Thoracic aorta (tissue), 2 donors: ENCODE data around the gene PDE4B. TPM values are rescaled to one million over a fixed set of nuclear protein-coding genes. Genes with fewer than 3 reads are reported as not detected.

Experiments
- ATAC-seq: fragments of 150-250 bp; one replicate; pipeline ENCODE4 v1.8.0; 2017; ENCODE audit warnings: low read depth; ENCODE audit not compliant: insufficient number of reproducible peaks, low FRiP score
- DNase-seq: peaks from one replicate; pipeline ENCODE4 v3.0.0-alpha.2; 2020; ENCODE audit warnings: low spot score
- H3K27ac ChIP-seq, 2 donors: fragments of 200-600 bp; sonication (generic); 1 replicate in 1 of 2; 2 replicates in 1 of 2; pipeline ENCODE4 v1.5.1; 2016; ENCODE audit warnings: mild to moderate bottlenecking in 2 of 2, moderate library complexity in 2 of 2
- H3K27me3 ChIP-seq: fragments of 200-600 bp; sonication (generic); replicated peaks from 2 replicates; pipeline ENCODE4 v1.6.0; 2016; ENCODE audit warnings: mild to moderate bottlenecking; ENCODE audit not compliant: insufficient read depth
- H3K36me3 ChIP-seq: fragments of 200-600 bp; sonication (generic); one replicate; pipeline ENCODE4 v1.5.1; 2016
- H3K4me1 ChIP-seq, 2 donors: fragments of 200-600 bp; sonication (generic); 1 replicate in 1 of 2; 2 replicates in 1 of 2; pipeline versions ENCODE4 v1.5.1 to v1.6.0; 2016; ENCODE audit warnings: low read depth in 2 of 2, mild to moderate bottlenecking in 1 of 2; ENCODE audit not compliant: control insufficient read depth in 1 of 2
- H3K4me3 ChIP-seq: fragments of 200-600 bp; sonication (generic); 2 replicates; pipeline ENCODE4 v1.5.1; 2016; ENCODE audit warnings: mild to moderate bottlenecking
- H3K9me3 ChIP-seq: fragments of 200-600 bp; sonication (generic); 2 replicates; pipeline ENCODE4 v1.5.1; 2016
- CTCF ChIP-seq: fragments of 200-600 bp; sonication (generic); IDR thresholded peaks from one replicate; pipeline ENCODE4 v1.5.1; 2019; ENCODE audit warnings: antibody characterized with exemption
- total RNA-seq, 2 donors: library from RNA; depleted of rRNA; stranded (reverse); fragments of >200 nt; gene quantifications; one replicate each; pipeline versions ENCODE4 v1.1.0 to v1.2.3, GENCODE V29; 2016

PDE4B gene
- total RNA-seq, 2 donors from 2014 or later = 29.0 to 42.4 TPM

- no peaks in the 10 kb centered on the region for H3K9me3 ChIP-seq
- no peak for TF ChIP-seq CTCF
- H3K27me3 ChIP-seq = no peaks in the 10 kb centered on the region
- H3K27ac ChIP-seq = no peak overlapping the region
- no peak overlapping the region for H3K4me3 ChIP-seq
- no peaks in the 10 kb centered on the region for H3K4me1 ChIP-seq
- DNase-seq (no peak), ATAC-seq (no peak)
- H3K36me3 ChIP-seq = no peaks in the 10 kb centered on the region
Measured at GRCh38 chr1:65924471-65924870, 131.8 kb downstream of the PDE4B start.

GRCh38 chr1:65938506-65938905 is 145.8 kb downstream of the PDE4B start:
- H3K36me3 ChIP-seq = no peaks in the 10 kb centered on the region
- no peak for ATAC-seq
- no peak overlapping the region for H3K4me3 ChIP-seq
- H3K4me1 ChIP-seq = no peaks in the 10 kb centered on the region
- no peak for DNase-seq
- H3K27ac ChIP-seq = no peak overlapping the region
- no peaks in the 10 kb centered on the region for H3K27me3 ChIP-seq
- no peak for TF ChIP-seq CTCF
- H3K9me3 ChIP-seq = no peaks in the 10 kb centered on the region

GRCh38 chr1:65939191-65939590 is 146.5 kb downstream of the PDE4B start:
- no peak for TF ChIP-seq CTCF
- no peak overlapping the region for H3K27ac ChIP-seq
- H3K4me3 ChIP-seq = no peak overlapping the region
- H3K27me3 ChIP-seq = no peaks in the 10 kb centered on the region
- no peaks in the 10 kb centered on the region for H3K9me3 ChIP-seq
- H3K4me1 ChIP-seq = no peaks in the 10 kb centered on the region
- DNase-seq (no peak), ATAC-seq (no peak)
- H3K36me3 ChIP-seq = no peaks in the 10 kb centered on the region

GRCh38 chr1:65939636-65940035 is 146.9 kb downstream of the PDE4B start:
- TF ChIP-seq CTCF = no peak
- Histone ChIP-seq H3K9me3 (no peaks in the 10 kb centered on the region), H3K27ac (no peak overlapping the region), H3K4me1 (no peaks in the 10 kb centered on the region), H3K27me3 (no peaks in the 10 kb centered on the region), H3K4me3 (no peak overlapping the region), H3K36me3 (no peaks in the 10 kb centered on the region)
- DNase-seq = no peak
- no peak for ATAC-seq

- DNase-seq (no peak), ATAC-seq (no peak)
- H3K4me1 ChIP-seq = no peaks in the 10 kb centered on the region
- H3K27me3 ChIP-seq = no peaks in the 10 kb centered on the region
- TF ChIP-seq CTCF = no peak
- no peak overlapping the region for H3K27ac ChIP-seq
- H3K4me3 ChIP-seq = no peak overlapping the region
- no peaks in the 10 kb centered on the region for H3K9me3 ChIP-seq
- H3K36me3 ChIP-seq = no peaks in the 10 kb centered on the region
Measured at GRCh38 chr1:65940126-65940525, 147.4 kb downstream of the PDE4B start.
